ENCODE measurements around the gene RNF115.

GRCh38 chr1:145720556-145720877 is 103.4 kb downstream of the RNF115 start:
- TF ChIP-seq POLR2A (IDR thresholded peaks at IDR 0.05) (no peak), POLR2AphosphoS5 (IDR thresholded peaks at IDR 0.05) (no peak), CTCF (IDR thresholded peaks at IDR 0.05) (no peak)
